ENCODE measurements around the gene OSTF1.
A peak's percentile ranks its signal among the peaks of the same experiment; 100 is the strongest.

OSTF1 gene

DNA sequence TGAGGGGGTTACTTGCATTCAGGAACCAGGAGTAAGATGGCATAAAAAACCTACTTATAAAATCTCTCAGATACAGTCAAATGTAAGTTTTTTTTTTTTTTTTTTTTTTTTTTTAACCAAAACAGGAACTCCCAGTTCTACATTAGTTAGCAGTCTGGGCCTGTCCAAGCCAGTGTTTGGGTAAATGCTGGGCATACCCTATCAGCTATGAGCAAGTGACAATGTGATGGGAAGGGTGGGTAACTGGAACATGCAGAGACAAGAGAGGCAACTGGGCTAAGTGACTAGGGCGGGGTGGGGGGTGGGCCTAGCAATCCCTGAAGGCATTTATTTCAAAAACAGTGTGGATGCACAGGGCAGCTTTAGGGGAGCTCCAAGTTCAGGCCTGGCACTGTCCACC, 2.7 kb upstream of the OSTF1 start:
- no peak for DNase-seq (ENCODE audit: low spot score)

DNA sequence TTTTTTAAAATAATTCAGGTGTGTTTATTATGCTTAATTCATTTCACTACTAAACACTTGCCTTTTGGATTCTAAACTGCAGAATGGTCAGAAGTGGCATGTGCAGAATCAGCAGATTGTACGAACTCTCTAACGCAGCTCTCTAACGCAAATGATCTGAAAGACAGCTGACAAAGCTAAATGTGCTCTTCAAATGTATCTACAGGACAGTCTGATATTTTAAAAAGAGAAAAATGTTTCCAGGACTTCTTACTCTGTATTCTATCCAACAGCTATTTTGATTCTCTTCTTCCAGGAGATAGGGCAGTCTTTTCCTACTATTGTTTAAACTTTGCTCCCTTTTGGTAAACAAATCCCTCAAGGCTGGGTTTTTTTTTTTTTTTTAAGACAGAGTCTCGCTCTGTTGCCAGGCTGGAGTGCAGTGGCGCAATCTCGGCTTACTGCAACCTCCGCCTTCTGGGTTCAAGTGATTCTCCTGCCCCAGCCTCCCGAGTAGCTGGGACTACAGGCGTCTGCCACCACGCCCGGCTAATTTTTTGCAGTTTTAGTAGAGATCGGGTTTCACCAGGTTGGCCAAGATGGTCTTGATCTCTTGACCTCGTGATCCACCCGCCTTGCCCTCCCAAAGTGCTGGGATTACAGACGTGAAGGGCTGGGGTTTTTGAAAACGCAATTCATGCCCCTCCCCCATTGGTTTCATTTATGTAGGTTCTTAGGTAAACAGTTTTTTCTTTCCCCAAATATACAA, 1.6 kb upstream of the OSTF1 start:
- DNase-seq (ENCODE audit: low spot score): no peak

DNA sequence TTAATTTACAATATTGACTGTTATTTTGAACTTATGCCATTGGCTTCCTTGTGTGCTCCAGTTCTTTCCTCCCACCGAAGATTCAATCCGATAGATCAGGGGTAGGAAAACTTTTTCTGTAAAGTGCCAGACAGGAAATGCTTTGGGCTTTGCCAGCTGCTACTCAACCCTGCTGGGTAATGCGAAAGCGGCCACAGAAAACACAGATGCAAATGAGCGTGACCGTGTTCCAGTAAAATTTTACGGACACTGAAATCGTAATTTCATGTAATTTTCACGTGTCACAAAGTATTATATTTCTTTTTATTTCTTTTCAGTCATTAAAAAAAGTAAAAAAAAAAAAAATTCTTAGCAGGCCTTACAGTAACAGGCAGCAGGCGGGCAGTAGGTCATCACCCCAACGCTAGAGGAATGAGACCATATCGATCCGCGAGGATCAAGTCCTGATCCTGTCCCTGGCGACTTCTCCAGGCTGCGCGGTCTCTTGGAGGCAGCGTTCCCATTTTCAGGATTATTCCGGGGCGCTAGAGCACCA, 958 bp upstream of the OSTF1 start:
- DNase-seq (ENCODE audit: low spot score): peak; percentile 65

DNA sequence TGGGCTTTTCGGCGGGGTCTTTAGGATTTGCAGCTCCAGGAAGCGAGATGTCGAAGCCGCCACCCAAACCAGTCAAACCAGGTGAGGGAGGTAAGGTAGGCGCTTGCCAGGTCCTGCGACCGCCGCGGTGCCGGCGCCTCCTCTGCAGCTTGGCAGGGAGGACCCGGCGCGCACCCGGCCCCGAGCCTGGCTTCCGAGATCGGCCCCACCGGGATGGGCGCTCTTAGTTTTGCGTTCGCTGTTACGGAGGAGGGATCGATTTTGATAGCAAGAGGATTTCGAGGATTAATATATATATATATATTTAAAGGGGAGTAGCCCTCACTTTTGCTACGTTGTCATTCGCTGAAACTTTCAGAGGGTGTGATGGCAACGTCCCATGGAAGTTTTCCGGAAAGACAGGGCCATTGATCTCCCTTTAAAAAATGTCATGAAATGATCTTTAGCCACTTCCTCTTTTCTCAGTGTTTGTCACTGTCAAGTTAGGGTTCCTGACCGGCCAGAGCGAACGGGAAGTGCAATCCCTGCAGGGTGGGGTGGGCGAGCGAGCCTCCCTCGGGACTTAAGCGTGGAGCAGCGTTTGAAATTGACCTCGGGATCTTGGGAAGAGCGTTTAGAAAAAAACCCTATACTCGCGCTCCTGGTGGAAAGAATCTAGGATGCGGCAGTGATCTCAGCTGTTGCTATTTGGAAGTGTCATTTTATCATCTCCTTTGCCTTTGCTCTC, 495 bp downstream of the OSTF1 start:
- DNase-seq (ENCODE audit: low spot score): peak; percentile 77

DNA sequence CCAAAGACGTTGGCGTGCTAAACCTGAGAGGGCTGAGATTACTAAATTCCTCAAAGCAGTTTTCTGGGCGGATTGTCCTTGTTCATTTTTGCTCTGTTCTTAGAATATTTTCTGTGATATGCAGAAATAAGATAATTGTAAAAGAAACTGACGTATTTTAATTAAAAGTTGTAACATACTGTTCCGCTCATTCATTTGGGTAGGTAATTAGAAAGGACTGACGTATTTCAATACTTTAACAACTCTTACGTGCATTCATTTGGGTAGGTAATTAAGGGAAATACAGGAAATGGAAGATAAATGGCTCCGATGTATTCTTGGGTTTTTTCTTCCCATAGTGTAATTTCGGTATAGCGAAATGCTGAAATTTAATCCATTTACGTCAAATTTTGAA, 1.1 kb downstream of the OSTF1 start:
- no peak for DNase-seq (ENCODE audit: low spot score)

DNA sequence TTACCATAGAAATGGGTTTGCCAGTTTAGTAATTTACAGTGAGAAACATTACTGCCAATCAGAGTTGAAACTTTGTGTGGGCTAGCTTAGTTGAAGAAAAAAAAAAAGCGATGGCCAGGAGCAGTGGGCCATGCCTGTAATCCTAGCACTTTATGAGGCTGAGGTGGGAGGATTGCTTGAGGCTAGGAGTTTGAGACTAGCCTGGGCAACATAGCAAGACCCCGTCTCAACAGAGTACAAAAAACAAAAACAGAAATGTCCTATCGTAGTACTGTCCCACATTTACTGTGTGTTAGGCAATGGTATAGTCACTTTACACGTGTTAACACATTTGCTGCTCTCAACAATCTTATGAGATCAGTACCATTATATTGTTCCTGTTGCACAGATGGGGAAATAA, 2.3 kb downstream of the OSTF1 start:
- DNase-seq (ENCODE audit: low spot score): no peak

DNA sequence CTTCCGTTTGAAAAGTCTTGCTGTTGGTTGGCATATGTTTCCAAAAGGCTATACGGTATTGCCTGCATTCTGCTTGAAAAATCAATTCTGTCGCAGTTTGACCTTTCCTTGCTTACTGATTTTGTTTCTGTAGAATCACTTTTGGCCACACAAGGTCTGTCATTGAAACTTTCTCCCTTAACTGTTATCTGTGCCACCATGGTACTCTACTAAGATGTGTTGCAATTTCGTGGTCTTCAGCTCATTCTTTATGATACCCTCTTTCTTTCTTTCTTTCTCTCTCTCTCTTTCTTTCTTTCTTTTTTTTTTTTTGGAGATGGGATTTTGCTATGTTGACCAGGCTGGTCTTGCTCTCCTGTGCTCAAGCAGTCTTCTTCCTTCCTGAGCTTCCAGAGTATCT, 4.5 kb downstream of the OSTF1 start:
- no peak for DNase-seq (ENCODE audit: low spot score)

DNA sequence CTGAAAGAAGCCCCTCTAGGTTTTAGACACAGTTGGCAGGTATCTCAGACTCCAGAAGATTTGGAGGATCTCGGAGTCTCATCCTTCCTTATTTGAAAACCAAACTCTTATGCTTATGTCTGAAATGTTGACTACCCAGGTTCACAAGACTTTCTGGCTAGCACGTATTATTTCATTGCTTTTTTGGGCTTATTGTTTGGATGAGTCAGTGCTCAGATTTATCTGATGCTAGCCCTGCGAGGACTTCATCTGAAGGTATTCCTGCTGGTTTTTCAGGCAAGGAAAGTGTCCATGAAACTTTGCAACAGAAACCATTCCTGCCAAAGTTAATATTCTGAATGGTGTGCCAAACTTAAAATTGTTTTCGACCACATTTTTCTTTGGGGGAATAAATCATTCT, 8.5 kb downstream of the OSTF1 start:
- no peak for DNase-seq (ENCODE audit: low spot score)

DNA sequence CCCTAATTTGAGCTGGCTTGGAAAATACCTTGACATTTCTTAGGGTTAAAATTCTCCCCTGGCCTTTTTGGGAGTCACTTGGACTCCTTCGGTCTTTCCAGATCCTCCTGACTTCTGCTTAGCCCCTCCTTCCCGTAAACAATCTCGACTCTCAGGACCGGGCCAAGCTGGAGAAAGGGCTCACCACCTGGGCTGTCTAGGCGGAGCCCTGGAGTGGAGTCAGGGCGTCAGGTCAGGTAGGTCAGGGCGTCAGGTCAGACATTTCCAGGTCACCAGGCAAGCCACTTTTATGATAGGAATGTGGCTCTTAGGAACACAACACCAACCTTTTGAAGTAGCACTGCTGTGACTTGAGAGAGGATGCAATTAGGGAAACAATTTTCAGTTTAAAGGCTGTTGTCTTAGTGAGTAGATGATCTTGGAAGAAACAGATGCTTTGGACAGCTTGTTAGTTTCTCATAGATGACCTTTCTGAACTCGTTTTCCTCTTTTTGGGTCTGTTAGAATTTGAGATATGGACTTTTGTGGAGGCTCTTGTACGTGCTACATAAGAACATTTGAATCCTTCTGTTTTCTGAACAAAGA, 12.8 kb downstream of the OSTF1 start:
- DNase-seq (ENCODE audit: low spot score): no peak

DNA sequence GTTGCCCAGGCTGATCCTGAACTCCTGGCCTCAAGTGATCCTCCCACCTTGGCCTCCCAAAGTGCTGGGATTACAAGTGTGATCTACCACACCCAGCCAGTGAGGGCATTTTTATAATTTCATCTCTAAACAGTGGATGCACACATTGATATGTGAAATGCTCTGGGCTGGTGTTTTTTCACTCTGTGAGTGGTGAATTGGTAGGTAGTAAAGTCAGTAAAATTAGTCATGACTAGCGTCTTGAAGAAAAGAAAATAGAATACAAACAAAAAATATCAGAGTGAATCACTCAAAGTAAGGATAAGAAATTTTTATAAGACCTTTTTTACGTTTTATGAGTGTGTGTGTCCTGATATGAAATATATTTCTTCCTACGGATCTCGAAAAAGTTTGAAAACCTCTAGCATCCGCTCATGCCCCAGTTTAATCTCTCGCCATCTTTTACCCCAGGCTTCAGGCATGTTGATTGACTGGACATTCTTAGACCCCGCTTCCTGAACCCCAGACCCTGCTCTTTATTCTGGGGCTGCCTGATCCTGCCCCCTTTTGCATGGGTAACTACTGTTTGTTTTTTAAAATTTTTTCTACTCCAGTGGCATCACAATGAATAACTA, 14.0 kb downstream of the OSTF1 start:
- no peak for DNase-seq (ENCODE audit: low spot score)

DNA sequence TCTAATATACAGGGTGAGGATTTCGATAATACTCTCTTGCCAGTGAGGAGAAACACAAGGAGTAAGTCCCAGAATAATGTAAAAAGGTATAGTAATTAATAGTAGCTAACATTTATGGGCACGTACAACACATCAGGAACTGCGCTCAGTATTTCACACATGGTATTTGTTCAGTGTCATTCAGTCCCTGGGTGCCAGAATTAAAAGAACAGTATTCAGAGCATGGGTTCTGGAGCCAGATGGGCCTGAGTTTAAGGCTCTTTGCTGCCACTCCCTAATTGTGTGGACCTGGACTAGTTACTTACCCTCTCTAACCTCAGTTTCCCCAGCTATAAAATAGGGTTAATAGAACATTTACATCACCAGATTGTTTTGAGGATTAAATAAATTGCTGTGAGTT, 16.3 kb downstream of the OSTF1 start:
- DNase-seq (ENCODE audit: low spot score): no peak

DNA sequence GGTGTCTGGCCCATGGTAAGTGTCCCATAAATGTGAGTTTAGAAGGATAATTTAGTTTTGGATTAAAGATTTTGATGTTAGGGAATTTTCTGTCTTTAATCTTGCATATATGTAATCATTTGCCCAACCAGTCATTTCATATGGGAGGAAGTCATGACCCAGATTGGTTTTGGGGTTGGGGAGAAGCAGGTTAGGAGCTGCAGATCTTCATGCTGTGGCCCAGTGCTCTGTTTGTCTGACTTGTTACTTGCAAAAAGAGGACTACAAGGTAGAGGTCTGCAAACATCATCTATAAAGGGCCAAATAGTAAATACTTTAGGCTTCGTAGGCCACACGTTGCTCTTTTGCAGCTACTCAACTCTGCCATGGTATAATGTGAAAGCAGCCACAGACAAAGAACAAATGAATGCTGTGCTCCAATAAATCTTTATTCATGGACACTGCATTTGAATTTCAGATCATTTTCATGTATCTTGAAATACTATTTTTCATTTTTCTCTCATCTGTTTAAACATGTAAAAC, 16.8 kb downstream of the OSTF1 start:
- no peak for DNase-seq (ENCODE audit: low spot score)

DNA sequence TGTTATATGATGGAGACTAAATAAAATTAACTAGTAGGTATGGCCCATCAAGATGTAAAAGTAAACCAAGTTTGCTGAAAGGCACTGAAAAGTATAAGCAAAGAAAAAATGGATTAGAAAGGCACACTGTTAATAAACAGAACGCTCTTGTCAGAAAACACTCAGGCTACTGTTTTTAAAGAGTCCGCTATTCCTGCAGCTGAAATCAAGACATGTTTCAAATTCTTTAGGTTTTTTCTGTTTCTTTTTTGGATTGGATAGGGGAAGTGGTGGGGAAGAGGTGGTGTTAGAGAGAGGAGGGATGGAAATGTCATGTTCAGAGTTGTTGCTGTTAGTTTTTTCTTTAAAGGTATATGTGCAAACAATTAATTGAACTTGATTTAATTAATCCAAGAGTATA, 17.5 kb downstream of the OSTF1 start:
- no peak for DNase-seq (ENCODE audit: low spot score)

DNA sequence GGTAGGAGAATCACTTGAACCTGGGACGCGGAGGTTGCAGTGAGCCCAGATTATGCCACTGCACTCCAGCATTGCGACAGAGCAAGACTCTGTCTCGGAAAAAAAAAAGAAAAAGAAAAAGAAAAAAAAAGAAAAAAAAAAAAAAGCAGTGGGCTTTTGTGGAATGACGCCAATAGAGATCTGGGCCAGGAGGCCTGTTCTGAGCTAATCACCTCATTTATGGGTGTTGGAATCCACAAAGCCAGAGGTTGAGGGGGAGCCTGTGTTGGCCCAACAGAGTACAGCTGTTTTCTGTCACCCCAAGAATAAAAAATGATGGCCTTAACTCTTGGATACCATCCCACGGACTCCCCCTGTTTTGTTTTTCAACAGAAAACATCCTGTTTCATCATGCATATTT, 18.5 kb downstream of the OSTF1 start:
- no peak for DNase-seq (ENCODE audit: low spot score)

DNA sequence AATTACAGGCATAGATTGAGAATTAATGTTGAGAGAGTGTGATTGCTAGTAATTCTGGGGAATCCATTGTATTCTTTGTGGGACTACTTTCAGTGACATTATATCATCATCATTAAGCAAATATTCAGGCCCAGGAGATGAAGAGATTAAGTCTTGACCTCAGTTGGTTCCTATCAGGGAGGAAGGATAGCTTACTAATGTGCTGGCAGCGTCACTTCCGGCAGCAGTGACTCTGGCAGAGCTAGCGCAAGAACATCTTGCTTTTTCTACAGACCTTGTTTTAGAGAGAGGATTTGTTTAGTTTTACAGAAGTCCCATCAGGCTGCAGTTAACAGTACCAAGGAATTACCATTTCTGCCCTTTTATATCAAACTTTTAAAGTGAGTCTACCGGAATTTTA, 20.3 kb downstream of the OSTF1 start:
- DNase-seq (ENCODE audit: low spot score): no peak

DNA sequence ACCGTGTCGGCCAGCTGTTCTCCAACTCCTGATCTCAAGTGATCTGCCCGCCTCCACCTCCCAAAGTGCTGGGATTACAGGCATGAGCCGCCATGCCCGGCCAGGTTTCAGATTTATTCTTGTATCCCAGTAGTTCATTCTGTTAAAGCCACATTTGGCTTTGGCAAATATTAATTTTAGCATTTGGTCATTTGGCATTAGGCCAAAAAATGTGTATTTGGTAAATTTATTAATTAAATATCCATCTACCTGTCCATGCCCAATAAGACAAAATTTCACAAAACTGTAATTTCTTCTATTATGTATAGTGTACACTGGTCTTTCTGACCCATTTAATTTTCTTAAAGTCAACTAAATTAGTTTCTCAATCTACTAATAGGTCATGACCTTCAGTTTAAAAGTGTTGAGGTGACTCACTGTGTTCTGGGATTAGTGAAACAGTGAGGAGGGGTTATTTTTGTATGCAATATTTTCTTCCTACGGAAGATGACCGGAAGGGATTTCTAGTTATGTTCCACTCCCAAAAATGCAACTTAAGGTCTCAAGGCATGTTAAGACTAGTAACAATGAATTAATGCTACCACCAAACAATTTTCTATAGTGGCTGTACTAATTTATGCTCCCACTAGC, 21.0 kb downstream of the OSTF1 start:
- no peak for DNase-seq (ENCODE audit: low spot score)

DNA sequence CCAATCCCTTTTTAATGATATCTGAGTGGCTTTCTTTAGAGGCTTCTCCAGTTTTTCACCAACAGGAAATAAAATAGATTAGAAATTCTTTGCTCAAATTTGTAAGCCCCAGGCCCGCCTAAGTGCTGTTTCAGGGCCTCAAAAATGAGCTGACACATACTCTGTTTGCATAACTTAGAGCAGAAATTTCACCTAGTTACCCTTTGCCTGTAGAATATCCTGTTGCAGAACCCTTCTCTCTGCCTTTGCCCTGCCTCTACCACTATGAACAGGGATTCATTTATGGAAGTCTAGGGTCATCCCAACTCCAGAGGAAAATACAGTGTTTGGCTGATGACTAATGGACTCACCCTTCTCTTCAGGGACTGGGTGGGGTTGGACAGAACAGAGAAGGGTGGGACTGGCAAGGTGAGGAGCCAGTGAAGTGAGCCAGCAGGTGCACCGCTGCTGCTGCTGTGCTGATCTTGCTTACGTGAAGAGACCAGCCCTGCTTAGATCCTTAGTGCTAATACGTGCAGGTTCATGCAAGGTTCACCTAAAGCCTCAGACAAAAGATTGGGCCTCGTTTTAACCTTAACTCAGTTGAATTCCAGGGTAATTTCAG, 22.8 kb downstream of the OSTF1 start:
- peak; percentile 82 for DNase-seq (ENCODE audit: low spot score)

DNA sequence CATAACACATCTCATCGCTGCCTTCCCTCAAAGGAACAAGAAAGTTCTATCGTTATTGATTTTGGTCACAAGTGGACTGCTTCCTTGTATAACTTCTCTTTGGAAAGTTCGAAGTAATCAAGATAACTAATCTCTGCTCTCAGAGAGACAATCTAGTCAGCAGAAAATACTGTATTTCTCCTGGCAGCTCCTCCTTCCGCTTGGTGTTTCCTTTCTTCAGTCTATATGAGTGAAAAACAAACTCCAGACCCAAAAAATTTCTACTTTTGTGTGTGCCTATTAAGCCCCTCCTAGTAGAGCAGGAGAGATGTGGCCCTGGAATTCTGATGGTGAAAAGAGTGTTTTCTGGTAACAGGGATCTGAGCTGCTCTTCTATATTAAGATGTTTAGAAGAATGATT, 24.5 kb downstream of the OSTF1 start:
- no peak for DNase-seq (ENCODE audit: low spot score)

DNA sequence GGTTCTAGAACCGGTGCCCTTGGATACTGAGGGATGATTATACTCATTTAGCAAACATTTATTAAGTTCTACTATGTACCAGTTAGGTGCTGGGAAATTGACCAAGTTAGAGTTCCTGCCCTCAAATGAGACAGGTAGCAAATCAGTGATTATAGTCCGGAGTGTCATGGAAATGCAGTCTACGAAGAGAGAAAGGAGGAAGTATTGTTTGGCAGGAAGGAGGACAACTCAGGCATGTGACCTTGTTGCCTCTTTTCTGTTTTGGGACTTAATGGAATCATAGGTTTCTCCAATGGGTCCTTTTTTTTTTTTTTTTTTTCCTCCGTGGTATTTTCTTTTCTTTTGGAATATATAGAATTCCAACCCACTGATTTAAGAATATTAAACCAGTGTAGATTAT, 28.0 kb downstream of the OSTF1 start:
- no peak for DNase-seq (ENCODE audit: low spot score)

DNA sequence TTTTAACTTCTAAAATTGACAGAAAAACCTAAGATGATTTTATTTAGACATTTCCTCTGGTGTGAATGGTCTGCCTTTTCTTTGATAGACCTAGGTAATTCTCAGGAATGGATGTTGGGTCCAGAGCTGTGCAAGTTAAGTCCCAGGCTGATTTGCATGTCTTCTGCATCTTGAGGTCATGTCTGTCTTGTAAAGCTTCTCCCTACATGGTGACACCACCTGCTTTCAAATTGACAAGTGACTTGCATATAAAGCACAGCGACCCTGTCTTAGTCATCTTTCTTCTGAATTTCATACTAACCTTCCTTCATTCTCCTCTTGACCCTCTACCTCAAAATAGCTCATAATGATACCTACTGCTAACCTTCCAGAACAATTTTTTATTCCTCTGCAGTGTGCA, 29.2 kb downstream of the OSTF1 start:
- DNase-seq (ENCODE audit: low spot score): no peak

DNA sequence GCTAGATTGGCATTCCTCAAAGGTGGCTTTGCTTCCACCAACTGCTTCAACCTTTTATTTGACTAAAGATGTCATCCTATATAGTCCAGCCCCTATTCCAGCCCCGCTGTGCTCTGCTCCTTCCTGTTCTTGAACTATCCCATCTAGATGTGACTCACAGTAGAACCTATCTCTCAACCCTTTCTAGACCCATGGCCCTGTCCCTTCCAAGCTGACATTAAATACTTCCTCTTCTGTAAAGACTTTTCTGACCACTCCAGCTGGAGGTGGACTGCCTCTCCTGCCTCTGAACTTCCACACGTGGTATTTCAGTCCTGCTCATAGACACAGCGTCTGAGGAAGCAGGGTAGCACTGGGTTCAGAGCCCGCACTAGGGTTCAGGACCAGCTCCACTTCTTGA, 32.4 kb downstream of the OSTF1 start:
- DNase-seq (ENCODE audit: low spot score): no peak

Data from SW480 (cell line).